HG02759 (cell line): Measurements from ENCODE around the gene SMARCC2.
A peak's percentile ranks its signal among the peaks of the same experiment; 100 is the strongest.
"Not testable (repeated sequence)": the region's sequence is repeated elsewhere in the genome, so short reads cannot be mapped to it uniquely, and the experiment has no call there.

Experiments used
- ATAC-seq: cut with Tn5 transposase; IDR thresholded peaks from one replicate; pipeline ENCODE4 v1.9.1; 2021; ENCODE audit warnings: mild to moderate bottlenecking, moderate library complexity; ENCODE audit not compliant: unreplicated experiment

Gene SMARCC2

GRCh38 chr12:56126732-56127239, 62.5 kb downstream of the SMARCC2 start:
- no peak for ATAC-seq

- ATAC-seq = no peak
Observed at GRCh38 chr12:56124133-56124532, 65.2 kb downstream of the SMARCC2 start.

DNA sequence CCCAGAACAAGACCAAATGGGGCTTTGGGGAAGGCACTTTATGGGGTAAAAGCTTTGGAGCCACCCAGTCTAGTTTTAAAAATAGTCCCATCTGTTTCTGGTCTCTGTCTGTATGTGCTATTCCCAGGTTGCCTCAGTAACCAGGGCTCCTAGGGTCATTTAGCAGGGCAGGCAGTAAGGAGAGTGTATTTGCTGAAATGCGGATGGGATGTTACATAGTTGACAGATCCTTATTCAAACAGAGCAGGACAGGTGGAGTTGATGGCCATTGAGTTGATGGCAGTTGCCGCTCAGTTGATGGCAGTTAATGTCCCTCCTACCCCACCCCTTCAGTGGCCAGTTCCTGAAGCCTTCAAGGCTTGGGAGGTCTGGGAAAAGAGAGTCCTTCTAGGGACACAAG, 66.6 kb downstream of the SMARCC2 start:
- no peak for ATAC-seq

GRCh38 chr12:56121204-56121870, 67.9 kb downstream of the SMARCC2 start:
- ATAC-seq = no peak

DNA sequence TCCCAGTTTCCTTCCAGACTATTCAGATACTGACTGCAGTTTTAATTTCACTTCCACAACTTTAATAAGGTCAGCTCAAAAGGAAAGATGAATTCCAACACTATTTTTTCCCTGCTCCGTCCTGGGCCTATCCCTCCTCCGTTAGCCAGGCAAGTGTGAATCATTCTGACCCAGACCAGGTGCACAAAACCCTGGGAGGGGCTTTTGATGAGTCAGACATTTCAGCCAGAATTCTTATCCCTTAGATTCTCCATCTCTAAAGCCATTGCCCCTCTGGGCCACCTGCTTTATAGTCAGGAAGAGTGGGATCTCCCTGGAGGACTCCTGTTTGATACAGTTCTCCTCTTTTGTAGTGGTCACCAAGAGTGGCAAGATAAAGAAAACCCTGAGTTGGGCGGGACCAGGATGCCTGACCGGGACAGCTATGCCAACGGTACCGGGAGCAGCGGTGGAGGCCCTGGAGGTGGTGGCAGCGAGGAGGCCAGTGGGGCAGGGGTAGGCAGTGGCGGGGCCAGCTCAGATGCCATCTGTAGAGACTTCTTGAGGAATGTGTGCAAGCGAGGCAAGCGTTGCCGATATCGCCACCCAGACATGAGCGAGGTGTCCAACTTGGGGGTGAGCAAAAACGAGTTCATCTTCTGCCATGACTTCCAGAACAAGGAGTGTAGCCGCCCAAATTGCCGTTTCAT, 69.0 kb downstream of the SMARCC2 start:
- no peak for ATAC-seq

GRCh38 chr12:56119361-56119796, 69.9 kb downstream of the SMARCC2 start:
- ATAC-seq = no peak

GRCh38 chr12:56118688-56119357, 70.5 kb downstream of the SMARCC2 start:
- no peak for ATAC-seq

- ATAC-seq = peak; percentile 86
Observed at GRCh38 chr12:56117778-56118687, 71.2 kb downstream of the SMARCC2 start, which contains the start of gene ZC3H10. Gene ZC3H10, plus strand, starts transcription at chr12:56118266. Its CDS starts 2,297 bp downstream, at chr12:56120563.

DNA sequence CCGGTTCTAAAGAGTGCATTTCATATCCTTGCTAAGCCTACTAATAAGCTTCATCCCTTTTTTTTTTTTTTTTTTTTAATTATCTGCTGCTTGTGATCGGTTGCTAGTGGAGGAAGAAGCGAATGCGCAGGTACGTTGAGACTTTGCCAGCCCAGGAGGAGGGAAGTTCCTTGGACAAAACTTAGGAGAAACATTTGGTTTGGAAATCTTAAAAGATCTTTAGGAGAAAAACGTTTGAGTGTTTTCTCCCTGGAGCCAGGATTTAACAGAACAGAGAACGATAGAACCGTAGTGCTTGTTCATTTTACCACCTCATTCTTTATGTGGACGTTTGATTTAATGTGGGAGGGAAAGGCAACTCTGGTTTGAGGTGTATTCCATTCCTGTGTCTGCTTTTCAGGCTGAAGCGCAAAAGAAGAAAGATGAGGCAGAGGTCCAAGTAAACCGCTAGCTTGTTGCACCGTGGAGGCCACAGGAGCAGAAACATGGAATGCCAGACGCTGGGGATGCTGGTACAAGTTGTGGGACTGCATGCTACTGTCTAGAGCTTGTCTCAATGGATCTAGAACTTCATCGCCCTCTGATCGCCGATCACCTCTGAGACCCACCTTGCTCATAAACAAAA, 72.1 kb downstream of the SMARCC2 start:
- not testable (repeated sequence) for ATAC-seq

DNA sequence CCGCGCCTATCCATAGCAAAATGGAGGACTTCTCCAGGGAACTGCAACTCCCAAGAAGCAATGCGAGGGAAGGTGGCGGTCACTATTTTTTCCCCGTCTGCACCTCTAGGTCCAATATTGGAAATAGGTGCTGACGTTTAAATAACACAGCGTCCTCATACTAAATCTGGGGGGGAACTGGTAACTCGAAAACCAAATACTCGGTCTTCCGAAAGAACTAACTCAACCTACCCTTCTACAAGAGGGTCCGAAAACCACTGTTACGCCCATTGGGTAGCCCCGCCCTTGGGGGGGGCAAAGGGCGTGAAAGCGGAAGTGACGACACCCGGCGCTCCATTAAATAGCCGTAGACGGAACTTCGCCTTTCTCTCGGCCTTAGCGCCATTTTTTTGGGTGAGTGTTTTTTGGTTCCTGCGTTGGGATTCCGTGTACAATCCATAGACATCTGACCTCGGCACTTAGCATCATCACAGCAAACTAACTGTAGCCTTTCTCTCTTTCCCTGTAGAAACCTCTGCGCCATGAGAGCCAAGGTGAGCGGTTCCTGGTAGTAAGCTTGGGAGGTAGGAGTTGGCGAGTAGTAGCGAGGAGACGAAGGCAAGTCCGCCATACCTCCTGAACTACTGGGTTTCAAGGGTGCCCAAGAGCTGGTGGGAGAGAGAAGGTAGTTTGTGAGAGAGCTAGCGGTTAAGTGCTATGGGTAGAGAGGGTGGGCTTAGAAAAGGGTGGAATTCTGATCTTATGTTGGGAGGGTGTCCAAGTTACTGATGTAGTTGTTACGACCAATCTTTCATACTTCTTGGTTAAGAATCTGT, 72.8 kb downstream of the SMARCC2 start, which contains the start of gene RPL41:
TSS of gene RPL41 (plus strand) at position 367 of the 815 bp plus-strand sequence.
- ATAC-seq = peak; percentile 47

GRCh38 chr12:56115329-56115728, 74.0 kb downstream of the SMARCC2 start:
- ATAC-seq = no peak

- ATAC-seq = no peak
Observed at GRCh38 chr12:56114084-56114483, 75.2 kb downstream of the SMARCC2 start.
